ENCODE measurements around the gene KRT14.

DNA sequence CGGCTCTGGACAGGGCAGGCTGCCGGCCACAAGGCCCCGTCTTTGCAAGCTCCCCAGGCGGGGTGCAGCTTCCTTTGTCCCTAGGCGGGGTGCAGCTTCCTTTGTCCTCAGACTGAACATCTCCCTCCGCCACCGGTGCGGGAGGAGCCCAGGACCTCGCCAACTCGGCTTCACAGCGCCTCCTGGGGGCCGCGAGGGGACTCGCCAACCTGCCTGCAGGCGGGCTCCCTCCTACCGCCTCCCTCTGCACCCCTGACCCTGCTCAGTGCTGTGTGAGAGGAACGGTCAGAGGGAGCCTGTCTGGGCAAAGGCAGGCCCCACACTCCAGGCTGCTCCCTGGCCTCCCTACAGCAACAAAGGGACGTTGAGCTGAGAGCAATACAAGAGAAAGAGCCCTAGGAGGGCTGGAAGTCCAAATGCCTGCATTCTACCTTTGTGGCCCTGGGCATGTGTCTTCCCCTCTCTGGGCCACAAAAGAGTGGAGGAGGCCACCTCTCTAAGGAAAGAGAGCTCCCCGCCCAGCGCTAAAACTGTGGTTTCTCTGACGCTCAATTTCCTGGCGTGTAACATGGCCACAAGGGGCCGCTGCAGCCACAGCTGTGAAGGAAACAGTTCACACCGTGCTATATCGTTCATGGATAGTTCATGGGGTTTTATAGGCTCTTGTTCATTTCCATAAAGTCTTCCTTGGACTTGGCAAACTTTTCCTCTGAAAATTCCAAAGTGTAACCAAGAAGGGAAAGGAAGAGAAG, 37.7 kb downstream of the KRT14 start:
- TF ChIP-seq USF2 (IDR thresholded peaks at IDR 0.05; ENCODE audit: low read depth, low read length) (no peak), CTCF (conservative IDR thresholded peaks at IDR 0.05; ENCODE audit: low read depth, low read length) (peak; percentile 96), MAZ (IDR thresholded peaks at IDR 0.05; ENCODE audit: borderline replicate concordance, low read depth, low read length) (peak; percentile 22; the same call in 1 of the 2 replicates), RAD21 (IDR thresholded peaks at IDR 0.05; ENCODE audit: low read length) (peak; percentile 89)

Measured in IMR-90 (cell line).